HG02970 (cell line): ENCODE results near the gene PIF1.

Source experiments
- ATAC-seq: cut with Tn5 transposase; IDR thresholded peaks from one replicate; pipeline ENCODE4 v1.9.1; 2021; ENCODE audit warnings: mild to moderate bottlenecking, moderate library complexity, moderate number of reproducible peaks; ENCODE audit not compliant: unreplicated experiment, low FRiP score

The PIF1 gene

DNA sequence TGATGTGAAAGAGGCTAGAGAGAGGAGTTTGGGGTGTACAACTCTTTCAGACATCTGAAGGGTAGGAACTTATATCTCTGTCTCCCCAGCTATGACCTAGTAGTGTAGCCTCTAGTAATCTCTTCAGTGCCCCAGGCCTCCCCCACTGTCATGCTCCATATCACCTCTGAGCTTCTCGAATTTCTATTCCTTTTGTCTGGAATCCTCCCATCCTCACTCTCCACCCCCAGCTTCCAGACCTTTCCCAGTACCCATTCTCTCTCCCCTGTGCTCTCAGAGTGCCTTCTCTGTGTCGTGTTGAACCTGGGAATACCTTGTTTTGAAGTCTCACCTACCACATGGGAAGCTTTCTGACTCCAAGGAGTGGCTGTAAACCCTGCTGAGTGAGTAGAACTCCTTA lies 46.4 kb downstream of the PIF1 start:
- ATAC-seq: no peak

DNA sequence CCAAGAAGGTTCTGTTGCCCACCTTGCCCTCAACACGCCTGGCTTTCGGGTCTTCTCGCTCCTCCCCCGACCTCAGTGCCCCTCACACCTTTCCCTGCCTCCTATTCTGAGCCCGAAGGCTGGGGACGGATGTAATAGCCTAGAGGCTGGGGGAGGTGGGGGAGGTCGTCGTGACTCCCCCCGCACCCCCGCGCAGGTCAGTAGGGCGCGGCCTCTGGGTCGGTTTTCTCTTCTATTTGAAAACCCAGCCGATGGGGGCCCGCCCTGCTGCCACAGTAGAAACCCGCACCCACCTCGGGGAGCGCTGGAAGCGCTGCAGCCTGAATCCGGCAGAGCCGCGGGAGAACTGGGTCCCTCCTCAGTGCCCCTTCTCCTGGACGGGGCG lies 49.1 kb downstream of the PIF1 start:
- ATAC-seq: no peak

DNA sequence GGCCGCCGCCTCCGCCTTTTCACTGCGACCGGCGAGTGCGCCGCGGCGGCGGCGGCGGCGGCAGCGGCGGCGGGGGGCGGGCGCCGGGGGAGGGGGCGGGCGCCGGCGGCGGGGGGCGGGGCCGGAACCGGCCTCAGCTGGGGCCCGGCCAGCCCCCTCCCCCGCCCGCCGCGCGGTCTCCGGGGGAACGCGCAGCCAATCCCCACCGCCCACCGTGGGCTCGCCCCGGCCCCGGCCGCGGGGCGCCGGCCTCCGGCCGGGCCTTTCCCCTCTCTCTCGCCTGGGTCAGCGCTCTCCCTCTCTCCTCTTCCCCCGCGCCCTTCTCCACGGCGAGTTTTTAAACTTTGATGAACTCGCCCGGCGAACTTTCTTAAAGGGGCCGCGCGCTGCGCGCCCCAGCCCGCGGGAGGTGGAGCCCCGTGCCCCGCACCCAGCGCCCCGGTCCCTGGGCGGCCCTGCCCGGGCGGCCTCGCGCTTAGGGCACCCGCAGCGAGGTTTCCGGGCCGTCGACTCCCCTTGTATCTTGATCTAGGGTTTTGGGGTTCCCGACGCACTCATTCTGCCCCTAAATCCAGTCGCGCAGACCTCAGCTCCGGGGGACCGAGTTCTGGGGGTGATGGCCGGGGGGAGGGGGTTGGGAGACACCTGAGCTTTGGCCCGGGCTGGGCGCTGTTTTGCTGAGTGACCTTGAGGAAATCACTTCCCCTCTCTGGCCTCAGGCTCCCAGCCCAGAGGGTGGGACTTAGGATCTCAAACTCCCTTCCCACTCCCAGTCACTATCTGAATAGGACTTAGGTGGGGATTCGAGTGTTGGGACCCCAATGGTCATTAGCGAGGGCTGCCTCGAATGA lies 49.7 kb downstream of the PIF1 start, which contains the start of gene RBPMS2:
Gene RBPMS2, minus strand, starts transcription at position 39 of the 851 bp plus-strand sequence. CDS start 270 bp downstream, outside the sequence.
- ATAC-seq: no peak

DNA sequence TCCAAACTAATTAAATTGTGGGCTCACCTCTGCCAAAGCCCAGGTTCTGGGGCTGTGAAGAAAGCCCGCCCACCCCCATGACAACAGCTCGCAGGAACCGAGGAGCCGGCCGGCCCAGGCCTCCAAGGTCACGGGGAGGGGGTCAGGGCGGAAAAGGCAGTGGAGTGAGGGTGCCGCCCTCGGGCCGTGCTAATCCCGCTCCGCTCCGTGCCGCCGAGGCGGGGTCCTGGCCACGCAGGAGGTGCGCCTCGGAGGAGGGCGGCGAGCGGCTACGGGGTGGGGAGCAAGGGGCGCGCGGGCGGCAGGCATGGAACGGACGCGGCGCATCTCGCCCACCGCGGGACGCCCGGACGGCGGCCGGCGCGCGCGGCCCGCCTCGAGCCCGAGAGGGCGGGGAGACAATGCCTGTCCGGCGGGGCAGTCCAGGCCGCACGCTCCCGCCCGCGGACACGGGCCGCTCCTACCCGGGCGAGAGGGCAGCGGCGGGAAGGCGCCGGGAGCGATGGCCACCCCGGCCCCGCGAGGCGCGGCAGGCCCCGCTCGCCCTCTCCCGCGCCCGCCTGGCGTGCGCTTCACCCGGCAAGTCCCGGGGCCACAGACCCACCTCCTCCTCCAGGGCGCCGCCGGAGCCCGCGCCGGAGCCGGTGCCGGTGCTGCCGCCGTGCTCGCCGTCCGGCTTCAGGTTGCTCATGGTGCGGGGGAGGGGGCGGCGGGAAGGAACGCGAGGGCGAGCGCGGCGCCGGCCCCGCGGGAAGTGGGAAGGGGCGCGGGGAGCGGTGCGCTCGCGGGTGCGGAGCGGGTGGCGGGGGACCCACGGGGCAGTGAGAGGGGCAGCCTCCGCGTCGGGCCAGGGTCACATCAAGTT lies 50.6 kb downstream of the PIF1 start:
- ATAC-seq: no peak

DNA sequence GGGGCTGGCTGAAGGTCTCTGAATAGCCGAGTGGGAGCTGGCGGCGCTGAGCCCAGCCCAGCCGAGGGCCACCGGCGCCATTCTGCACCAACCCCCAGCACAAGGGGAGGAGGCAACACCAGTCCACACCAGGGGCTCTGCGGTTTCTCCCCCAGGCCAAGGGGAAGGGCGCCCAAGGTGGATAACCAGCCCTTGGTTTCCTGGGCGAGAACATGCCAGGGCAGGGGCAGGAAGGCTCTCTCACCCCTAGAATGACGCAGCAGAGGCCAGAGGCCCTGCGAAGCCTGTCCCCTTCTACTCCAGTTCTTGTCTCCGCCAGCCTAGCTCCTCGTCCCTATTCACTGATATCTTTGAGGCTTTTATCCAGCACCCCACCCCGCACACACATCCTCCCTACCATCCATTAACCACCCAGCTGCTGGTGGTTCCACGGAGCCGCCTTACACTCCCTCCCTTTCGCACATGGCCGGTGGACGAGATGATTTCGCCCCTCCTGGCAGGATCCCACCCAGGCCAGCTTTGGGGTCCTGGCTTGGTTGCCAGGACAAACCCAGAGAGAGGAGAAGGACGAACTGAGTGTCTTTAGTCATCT lies 51.3 kb downstream of the PIF1 start:
- ATAC-seq: no peak

DNA sequence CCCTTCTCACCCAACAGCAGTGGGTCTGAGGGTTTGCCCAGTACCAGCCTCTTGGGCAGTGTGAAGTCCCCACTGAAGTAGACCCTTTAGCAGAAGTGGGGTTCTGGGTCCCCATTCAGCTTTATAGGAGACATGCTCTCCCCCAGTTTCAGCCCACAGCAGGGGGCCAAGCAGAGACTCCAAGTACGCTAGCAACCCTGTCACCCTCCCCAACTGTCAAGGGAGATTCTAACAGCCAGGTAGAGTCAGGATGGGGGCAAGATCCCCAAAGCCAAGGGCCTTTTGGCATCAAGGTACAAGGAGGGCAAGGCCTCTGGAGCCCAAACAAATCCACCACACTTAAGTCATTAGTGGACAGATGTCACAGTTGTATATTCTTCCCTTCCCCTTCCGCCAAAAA lies 51.8 kb downstream of the PIF1 start:
- no peak for ATAC-seq

DNA sequence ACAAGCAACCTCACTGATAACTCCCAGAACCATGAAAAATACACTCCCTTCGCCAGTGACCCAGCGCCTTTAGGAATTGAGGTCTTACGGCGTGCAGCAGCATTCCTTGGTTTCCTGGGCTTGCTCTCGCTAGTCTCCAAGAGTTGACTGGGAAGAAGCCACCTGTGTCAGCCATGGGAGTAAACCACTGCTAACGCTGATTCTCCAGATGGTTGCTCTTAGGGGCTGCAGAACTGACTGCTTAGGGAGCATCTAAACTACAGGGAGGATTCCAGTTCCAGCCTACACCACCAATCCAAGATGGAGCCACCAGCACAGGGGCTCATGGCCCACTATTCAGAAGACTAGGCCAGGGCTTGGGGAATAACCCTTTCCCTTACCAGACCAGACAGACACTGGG lies 52.5 kb downstream of the PIF1 start:
- ATAC-seq: no peak

DNA sequence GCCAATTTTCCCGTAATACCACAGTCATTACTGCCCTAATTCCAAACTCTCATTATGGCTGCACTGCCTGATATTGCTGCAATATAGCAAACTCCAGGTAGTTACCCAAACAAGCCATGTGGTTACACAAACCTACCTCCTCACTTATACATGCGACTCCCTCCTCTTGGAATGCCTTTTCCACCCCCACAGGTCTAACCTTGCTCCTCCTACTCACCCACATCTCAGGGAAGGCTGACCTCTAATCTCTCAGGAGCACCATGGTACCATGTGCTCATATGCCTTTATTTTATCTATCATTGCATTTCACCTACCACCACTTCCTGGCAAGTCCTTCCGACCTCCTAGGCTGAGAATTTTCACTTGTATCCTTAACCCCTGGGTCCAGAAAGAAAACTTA lies 53.0 kb downstream of the PIF1 start:
- ATAC-seq: no peak

DNA sequence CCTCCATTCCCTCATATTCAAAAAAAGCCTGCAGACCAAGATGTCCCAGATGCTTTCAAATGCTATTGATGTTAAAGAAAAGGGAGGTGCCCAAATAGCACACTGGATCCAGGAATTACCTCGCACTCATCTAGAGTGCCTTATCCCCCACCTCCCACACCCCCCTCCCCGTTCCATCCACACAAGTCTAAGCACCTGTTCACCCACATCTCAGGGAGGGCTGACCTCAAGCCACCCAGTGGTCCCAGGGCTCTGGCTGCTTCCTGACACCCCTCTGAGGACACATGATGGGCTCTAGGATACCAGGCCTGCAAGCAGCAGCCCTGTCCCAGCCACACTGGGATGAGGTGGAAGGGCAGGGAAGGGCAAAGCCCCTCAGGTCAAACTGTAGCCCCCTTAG lies 54.8 kb downstream of the PIF1 start:
- ATAC-seq: no peak

DNA sequence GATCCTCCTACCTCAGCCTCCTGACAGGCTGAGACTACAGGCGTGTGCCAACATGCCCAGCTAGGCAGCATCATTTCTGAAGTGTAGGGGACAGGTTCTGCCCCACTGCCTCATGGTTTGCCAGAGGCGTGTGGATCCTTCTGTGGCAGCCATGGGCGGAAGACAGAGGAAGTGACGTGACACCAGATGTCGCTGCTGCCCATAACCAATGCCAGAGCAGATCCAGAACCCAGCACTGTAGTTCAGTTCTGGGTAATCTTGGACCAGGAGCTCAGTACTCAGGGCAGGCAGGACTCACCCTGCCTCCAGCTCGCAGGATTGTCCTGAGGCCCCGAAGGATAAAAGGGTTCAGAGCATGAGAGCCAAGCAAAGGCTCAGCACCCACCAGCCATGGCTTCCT lies 58.2 kb downstream of the PIF1 start:
- no peak for ATAC-seq

DNA sequence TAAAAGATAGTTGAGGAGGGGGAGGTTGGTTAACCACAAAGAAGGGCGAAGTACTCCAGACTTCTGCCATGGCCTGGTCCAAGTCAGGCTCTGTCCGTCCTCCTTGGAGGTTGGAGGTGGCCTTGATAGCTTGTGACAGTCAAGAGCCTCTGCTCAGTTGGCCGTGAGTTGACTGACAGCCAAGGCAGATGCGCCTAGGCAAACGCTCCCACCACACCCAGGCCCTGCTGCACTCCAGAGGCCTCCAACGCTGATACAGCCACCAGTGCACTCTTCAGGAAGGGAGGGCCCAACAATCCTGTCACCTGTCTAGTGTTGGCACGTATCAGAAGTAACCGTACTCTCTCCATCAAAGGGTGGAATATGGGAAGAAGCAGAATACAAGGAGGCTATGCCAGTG lies 59.4 kb downstream of the PIF1 start:
- ATAC-seq: no peak
